Endothelial cell of umbilical vein (primary cell): Measurements from ENCODE around the gene PPM1F. TPM values are rescaled to one million over a fixed set of nuclear protein-coding genes. Genes with fewer than 3 reads are reported as not detected.

Source experiments
- BruUV-seq: library from RNA; stranded (reverse); fragments of 400-500 nt; replicated peaks from 2 replicates; lab custom pipeline; 2021; lab: Mats Ljungman, UMichigan
- CTCF ChIA-PET: fragments of 300-600, 350-600 bp; sonication (Branson Sonifier 250); formaldehyde crosslinking; loops from one replicate; lab custom pipeline; 2021; ENCODE audit warnings: antibody characterized with exemption, inconsistent platforms; lab: Charles Lee
- POLR2A ChIA-PET: fragments of 300-600, 350-600 bp; sonication (Branson Sonifier 250); formaldehyde crosslinking; loops from one replicate; lab custom pipeline; 2021; ENCODE audit warnings: antibody characterized with exemption, inconsistent platforms; lab: Charles Lee
- DNase-seq: peaks from one replicate; pipeline ENCODE4 v3.0.0-alpha.2; 2011; ENCODE audit warnings: low read depth, low spot score
- FAIRE-seq: peaks from 2 replicates; lab custom pipeline; 2011; peaks lifted over from hg19 to GRCh38; lab: Jason Lieb, UNC
- H2AFZ ChIP-seq: 2 replicates; pipeline ENCODE4 v1.6.0; 2012; ENCODE audit warnings: low read depth, low read length, control low read depth, inconsistent platforms
- H3K27ac ChIP-seq: 2 replicates; pipeline ENCODE4 v1.5.1; 2011; ENCODE audit warnings: low read depth, mild to moderate bottlenecking, control low read depth, low read length, moderate library complexity; ENCODE audit not compliant: insufficient read depth
- H3K27me3 ChIP-seq, 2 experiments: 2 replicates each; pipeline versions ENCODE4 v1.6.0 to v1.6.1; 2011; ENCODE audit warnings: low read length in 2 of 2, mixed read lengths in 1 of 2; ENCODE audit not compliant: control insufficient read depth in 2 of 2, insufficient read depth in 2 of 2
- H3K36me3 ChIP-seq, 2 experiments: 2 replicates in 1 of 2; 3 replicates in 1 of 2; pipeline ENCODE4 v1.5.1; 2011; ENCODE audit warnings: low read length in 2 of 2, mild to moderate bottlenecking in 1 of 2, moderate library complexity in 1 of 2; ENCODE audit not compliant: control insufficient read depth in 2 of 2, insufficient read depth in 2 of 2; ENCODE audit errors: extremely low read depth in 1 of 2
- H3K4me1 ChIP-seq: 3 replicates; pipeline ENCODE4 v1.5.1; 2011; ENCODE audit warnings: mild to moderate bottlenecking, low read length; ENCODE audit not compliant: control insufficient read depth, insufficient read depth; ENCODE audit errors: extremely low read depth
- H3K4me2 ChIP-seq: 2 replicates; pipeline ENCODE4 v1.6.1; 2011; ENCODE audit warnings: low read length, control low read depth, mixed read lengths; ENCODE audit not compliant: insufficient read depth
- H3K4me3 ChIP-seq, 3 experiments: fragments of 200-600 bp in 1 of 3; sonication (generic), shearing (Covaris generic) in 1 of 3; replicated peaks in 1 of 3; 2 replicates each; pipeline ENCODE4 v1.5.1; 2011 to 2016; ENCODE audit warnings: control low read depth in 3 of 3, low read length in 3 of 3, mild to moderate bottlenecking in 2 of 3, inconsistent platforms in 1 of 3, low read depth in 1 of 3, moderate library complexity in 1 of 3; ENCODE audit not compliant: insufficient read depth in 1 of 3
- H3K79me2 ChIP-seq: 2 replicates; pipeline ENCODE4 v1.6.0; 2012; ENCODE audit warnings: low read length, inconsistent platforms; ENCODE audit not compliant: control insufficient read depth, insufficient read depth
- H3K9ac ChIP-seq: replicated peaks from 2 replicates; pipeline ENCODE3; 2011; ENCODE audit warnings: low read length, control low read depth; ENCODE audit not compliant: insufficient read depth; ENCODE audit errors: extremely low read depth
- H3K9me1 ChIP-seq: replicated peaks from 3 replicates; pipeline ENCODE4 v1.6.0; 2011; ENCODE audit warnings: mild to moderate bottlenecking, low read length; ENCODE audit not compliant: control insufficient read depth, insufficient read depth; ENCODE audit errors: extremely low read depth
- H3K9me3 ChIP-seq: replicated peaks from 2 replicates; pipeline ENCODE4 v1.5.1; 2012; ENCODE audit warnings: low read length, inconsistent platforms; ENCODE audit not compliant: control insufficient read depth, insufficient read depth
- H4K20me1 ChIP-seq: replicated peaks from 2 replicates; pipeline ENCODE3; 2011; ENCODE audit warnings: mild to moderate bottlenecking, low read length; ENCODE audit not compliant: control insufficient read depth, insufficient read depth; ENCODE audit errors: extremely low read depth
- EZH2 ChIP-seq: IDR thresholded peaks from 2 replicates; pipeline ENCODE4 v1.6.1; 2012; ENCODE audit warnings: borderline replicate concordance, low read depth, mild to moderate bottlenecking, moderate library complexity, low read length, inconsistent platforms; ENCODE audit not compliant: severe bottlenecking
- FOS ChIP-seq: IDR thresholded peaks from 2 replicates; pipeline ENCODE4 v1.6.1; 2011; ENCODE audit warnings: mild to moderate bottlenecking, low read length, moderate library complexity, borderline replicate concordance; ENCODE audit not compliant: insufficient read depth
- GATA2 ChIP-seq: IDR thresholded peaks from 2 replicates; pipeline ENCODE4 v1.7.0; 2011; ENCODE audit warnings: low read depth, mild to moderate bottlenecking, moderate library complexity, mixed read lengths, low read length; ENCODE audit not compliant: insufficient read length, insufficient read depth
- JUN ChIP-seq: IDR thresholded peaks from 2 replicates; pipeline ENCODE4 v1.6.1; 2011; ENCODE audit warnings: borderline replicate concordance, low read depth; ENCODE audit not compliant: insufficient read length, insufficient read depth
- MYC ChIP-seq: IDR thresholded peaks from one replicate; pipeline ENCODE4 v1.6.1; 2011; ENCODE audit warnings: mild to moderate bottlenecking, low read depth, low read length
- POLR2A ChIP-seq: IDR thresholded peaks from 2 replicates; pipeline ENCODE4 v1.6.1; 2012; ENCODE audit warnings: low read depth, mild to moderate bottlenecking, control low read depth, low read length
- POLR2AphosphoS5 ChIP-seq: IDR thresholded peaks from 2 replicates; pipeline ENCODE4 v1.6.1; 2012; ENCODE audit warnings: low read depth, mild to moderate bottlenecking, control low read depth, low read length, moderate library complexity; ENCODE audit not compliant: insufficient read depth
- dilution Hi-C: fragments of 300-500 bp; cut with MboI; formaldehyde crosslinking; loops from one replicate; pipeline ENCODE4 v1.15.0; 2019; ENCODE audit warnings: low sequenced_read_pairs; ENCODE audit not compliant: extremely low pct_ligation_motif_present
- intact Hi-C: fragments of 100-400 bp; cut with micrococcal nuclease; formaldehyde crosslinking; loops from one replicate; pipeline ENCODE4 v1.10.0; 2022
- polyA plus RNA-seq, 4 experiments: library from polyadenylated mRNA; depleted of rRNA in 3 of 4; stranded (reverse) in 3 of 4; unstranded in 1 of 4; fragments of >200 nt; gene quantifications; 2 replicates each; pipeline versions ENCODE4 v1.2.1 to v1.2.3, GENCODE V29; 2011 to 2012; ENCODE audit warnings: missing spikeins in 1 of 4
- total RNA-seq: library from RNA; stranded (reverse); gene quantifications from 2 replicates; pipeline ENCODE4 v1.2.3, GENCODE V29; 2021
- TF ChIP-seq, protein P1 (sequence below), 2 donors: IDR thresholded peaks; 1 replicate in 1 of 2; 2 replicates in 1 of 2; pipeline ENCODE4 v1.5.1; 2011; ENCODE audit warnings: low read length in 2 of 2, mild to moderate bottlenecking in 2 of 2, moderate library complexity in 2 of 2, control low read depth in 1 of 2, inconsistent platforms in 1 of 2, low read depth in 1 of 2; ENCODE audit not compliant: insufficient read depth in 1 of 2; ENCODE audit errors: extremely low read depth in 1 of 2
- TF ChIP-seq, protein P2 (sequence below): IDR thresholded peaks from 2 replicates; pipeline ENCODE4 v1.6.1; 2011; ENCODE audit not compliant: insufficient read depth, insufficient read length

The PPM1F gene
- total and polyA plus RNA-seq, 2 donors (not counting 3 experiments of a cell fraction or from before 2014, with no cell fraction given): 107 to 178 TPM

DNA sequence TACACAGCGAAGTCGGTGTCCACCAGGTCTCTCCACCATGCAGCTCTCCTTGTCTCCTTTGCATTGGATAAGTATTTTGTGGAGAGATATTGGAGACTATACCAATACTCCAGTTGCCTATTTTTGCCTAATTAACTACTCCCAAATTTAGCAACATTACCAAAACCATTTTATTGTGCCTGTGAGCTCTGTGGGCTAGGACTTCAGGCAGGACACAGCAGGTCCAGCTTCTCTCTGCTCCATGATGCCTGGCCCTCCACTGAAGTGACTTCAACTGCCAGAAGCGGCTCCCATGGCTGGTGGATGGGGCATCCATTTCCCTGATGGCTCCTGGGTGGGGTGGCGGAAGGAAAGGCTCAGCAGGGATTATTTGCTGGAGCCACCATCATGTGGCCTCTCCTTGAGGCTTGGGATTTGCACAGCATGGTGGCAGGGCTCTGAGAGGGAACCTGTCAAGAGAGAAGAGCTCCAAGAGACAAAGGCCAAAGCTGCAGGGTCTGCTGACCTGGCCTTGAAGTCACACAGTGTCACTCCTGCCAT is 48.3 kb downstream of the PPM1F start:
- intact Hi-C loops: no loop called here
- H3K4me3 ChIP-seq: no peak overlapping the region
- no peaks in the 10 kb centered on the region for H3K9me3 ChIP-seq
- no peaks in the 10 kb centered on the region for H3K4me1 ChIP-seq
- dilution Hi-C loops: no loop called here
- no peak for FAIRE-seq
- no peaks in the 10 kb centered on the region for H4K20me1 ChIP-seq
- no peak for DNase-seq
- H3K36me3 ChIP-seq: no peaks in the 10 kb centered on the region
- H3K27ac ChIP-seq: no peak overlapping the region
- no peak overlapping the region for H2AFZ ChIP-seq
- no peaks in the 10 kb centered on the region for H3K27me3 ChIP-seq
- H3K9me1 ChIP-seq: no peaks in the 10 kb centered on the region
- no peak overlapping the region for H3K4me2 ChIP-seq
- no peak overlapping the region for H3K9ac ChIP-seq
- no TSS peak for BruUV-seq
- ChIA-PET CTCF (no interaction called here), POLR2A (no interaction called here)
- no peaks in the 10 kb centered on the region for H3K79me2 ChIP-seq
- no peak for TF ChIP-seq POLR2A
- no peak for TF ChIP-seq EZH2
- TF ChIP-seq FOS: no peak
- TF ChIP-seq, protein P1, sequence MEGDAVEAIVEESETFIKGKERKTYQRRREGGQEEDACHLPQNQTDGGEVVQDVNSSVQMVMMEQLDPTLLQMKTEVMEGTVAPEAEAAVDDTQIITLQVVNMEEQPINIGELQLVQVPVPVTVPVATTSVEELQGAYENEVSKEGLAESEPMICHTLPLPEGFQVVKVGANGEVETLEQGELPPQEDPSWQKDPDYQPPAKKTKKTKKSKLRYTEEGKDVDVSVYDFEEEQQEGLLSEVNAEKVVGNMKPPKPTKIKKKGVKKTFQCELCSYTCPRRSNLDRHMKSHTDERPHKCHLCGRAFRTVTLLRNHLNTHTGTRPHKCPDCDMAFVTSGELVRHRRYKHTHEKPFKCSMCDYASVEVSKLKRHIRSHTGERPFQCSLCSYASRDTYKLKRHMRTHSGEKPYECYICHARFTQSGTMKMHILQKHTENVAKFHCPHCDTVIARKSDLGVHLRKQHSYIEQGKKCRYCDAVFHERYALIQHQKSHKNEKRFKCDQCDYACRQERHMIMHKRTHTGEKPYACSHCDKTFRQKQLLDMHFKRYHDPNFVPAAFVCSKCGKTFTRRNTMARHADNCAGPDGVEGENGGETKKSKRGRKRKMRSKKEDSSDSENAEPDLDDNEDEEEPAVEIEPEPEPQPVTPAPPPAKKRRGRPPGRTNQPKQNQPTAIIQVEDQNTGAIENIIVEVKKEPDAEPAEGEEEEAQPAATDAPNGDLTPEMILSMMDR (IDR thresholded peaks at IDR 0.05; ENCODE audit: extremely low read depth in 1 of 2, insufficient read depth in 1 of 2, low read depth in 1 of 2, low read length in 2 of 2): no peak
- TF ChIP-seq POLR2AphosphoS5: no peak
- no peak for TF ChIP-seq GATA2
- TF ChIP-seq, protein P2, sequence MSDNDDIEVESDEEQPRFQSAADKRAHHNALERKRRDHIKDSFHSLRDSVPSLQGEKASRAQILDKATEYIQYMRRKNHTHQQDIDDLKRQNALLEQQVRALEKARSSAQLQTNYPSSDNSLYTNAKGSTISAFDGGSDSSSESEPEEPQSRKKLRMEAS: no peak
- no peak for TF ChIP-seq MYC
- TF ChIP-seq JUN: no peak
